GM10266 (cell line): ENCODE measurements around the gene AURKB.

Experiments
- DNase-seq: peaks from one replicate; pipeline ENCODE4 v3.0.0; 2012; ENCODE audit errors: extremely low spot score
- CTCF ChIP-seq: IDR thresholded peaks from 2 replicates; pipeline ENCODE4 v1.5.1; 2012; ENCODE audit warnings: mild to moderate bottlenecking, low read depth; ENCODE audit not compliant: control insufficient read depth, insufficient read depth; ENCODE audit errors: missing control alignments

The AURKB gene

DNA sequence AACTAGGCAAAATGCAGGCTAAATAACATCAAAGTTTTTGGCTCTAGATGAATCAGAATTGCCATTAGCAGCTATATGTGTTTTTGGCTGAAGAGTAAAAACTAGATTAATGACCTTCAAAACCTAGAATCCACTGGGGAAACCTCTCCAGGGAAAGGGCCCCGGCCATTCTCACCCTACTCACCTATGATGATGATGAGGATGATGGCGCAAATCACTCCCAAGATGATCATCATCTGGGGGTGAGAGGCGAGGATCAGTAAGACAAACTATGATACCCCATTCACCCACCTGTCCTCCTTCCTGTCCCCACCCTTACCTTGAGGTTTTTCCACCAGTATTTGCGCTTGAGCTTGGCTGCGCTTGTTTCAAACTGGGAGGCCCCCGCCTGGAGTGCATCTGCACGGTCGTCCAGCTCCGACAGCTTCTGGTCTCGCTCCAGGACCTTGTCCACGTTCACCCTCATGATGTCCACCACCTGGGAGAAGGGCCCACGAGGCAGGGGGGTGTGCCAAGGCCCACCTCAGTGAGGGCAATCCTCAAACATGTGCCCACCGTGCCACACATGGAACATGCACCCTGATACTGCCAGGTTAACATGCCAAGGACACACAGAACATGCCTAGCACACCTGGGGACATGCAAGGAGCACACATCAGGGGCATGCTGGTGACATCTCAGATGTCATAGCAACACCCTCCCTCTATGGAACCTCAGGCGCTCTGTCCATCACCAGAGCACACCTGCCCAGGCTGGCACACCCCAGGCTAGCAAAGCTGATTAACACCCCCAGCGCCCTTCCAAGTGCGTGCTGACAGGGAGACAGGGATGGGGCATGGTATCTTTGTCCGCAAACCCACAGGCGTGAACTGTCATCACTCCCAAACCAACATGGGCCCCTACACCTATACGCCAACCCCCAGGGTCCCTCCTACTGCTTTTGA, 48.8 kb downstream of the AURKB start:
- no peak for TF ChIP-seq CTCF
- no peak for DNase-seq

- TF ChIP-seq CTCF = no peak
- DNase-seq = no peak
Observed at GRCh38 chr17:8160741-8161221, 49.6 kb downstream of the AURKB start.

DNA sequence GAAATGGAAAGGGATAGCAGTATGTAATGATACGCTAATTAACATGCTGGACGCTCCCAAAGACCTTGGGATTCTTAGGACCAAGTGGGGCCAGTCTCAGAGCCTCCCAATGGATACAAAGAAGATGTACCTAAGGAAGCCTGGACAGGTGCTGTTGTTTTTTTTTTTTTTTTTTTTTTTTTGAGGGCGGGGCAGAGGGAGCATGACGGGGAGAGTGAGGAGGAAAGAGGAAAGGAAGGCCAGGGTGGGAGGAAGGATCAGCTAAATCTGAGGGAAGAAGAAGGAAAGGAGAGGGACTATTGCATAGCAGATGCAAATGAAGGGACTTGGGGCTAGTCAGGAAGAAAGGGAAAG, 50.2 kb downstream of the AURKB start:
- no peak for DNase-seq
- TF ChIP-seq CTCF = no peak

- DNase-seq = no peak
- TF ChIP-seq CTCF = no peak
Observed at GRCh38 chr17:8159459-8160223, 50.7 kb downstream of the AURKB start.

DNA sequence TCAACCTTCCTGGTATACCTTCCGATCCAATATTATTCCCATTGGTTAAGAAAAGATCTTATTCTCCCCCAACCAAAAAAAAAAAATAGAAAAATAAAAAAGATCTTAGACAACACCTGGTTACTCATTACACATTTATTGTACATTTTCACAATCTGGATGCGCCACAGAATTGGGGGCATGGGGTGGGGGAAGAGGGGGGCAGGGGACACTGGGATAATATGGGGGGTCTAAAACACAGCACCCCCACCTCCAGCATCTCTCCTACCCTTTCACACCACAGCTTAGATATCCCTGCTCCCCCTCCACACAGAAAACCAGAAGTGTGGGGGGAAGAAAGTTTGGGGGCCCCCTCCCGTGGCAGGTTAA, 51.4 kb downstream of the AURKB start:
- TF ChIP-seq CTCF = no peak
- DNase-seq = no peak

GRCh38 chr17:8158267-8159031, 51.9 kb downstream of the AURKB start:
- peak; percentile 87 for DNase-seq

More at GRCh38 chr17:8158267-8159031, 51.9 kb downstream of the AURKB start:
- TF ChIP-seq CTCF = peak; percentile 89
